ENCODE data around the gene SERF2. TPM values are rescaled to one million over a fixed set of nuclear protein-coding genes. Genes with fewer than 3 reads are reported as not detected.
A peak's percentile ranks its signal among the peaks of the same experiment; 100 is the strongest.

Gene SERF2
- total RNA-seq, 1 donor from 2014 or later, result 769 TPM

DNA sequence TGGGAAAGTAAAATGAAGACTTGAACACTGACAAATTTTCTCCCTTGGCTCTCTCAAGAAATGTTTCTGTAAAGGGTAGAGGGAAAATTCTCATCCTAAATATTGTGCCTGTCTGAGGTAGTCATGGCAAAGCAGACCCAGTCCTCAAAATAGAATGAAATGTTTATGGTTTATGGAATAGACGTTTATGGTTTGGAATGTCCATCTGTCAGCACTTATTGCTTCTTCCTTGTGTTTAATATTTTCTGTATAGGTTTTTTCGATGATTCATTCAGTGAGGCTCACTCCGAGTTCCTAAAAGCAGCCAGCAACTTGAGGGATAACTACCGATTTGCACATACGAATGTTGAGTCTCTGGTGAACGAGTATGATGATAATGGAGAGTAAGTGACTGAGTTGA, 29.3 kb upstream of the SERF2 start:
- Histone ChIP-seq H3K27me3 (no peaks in the 10 kb centered on the region), H3K27ac (no peak overlapping the region), H3K9me3 (no peaks in the 10 kb centered on the region), H3K4me3 (no peak overlapping the region), H3K36me3 (peaks cover 100% of the 10 kb centered on the region), H3K4me1 (no peaks in the 10 kb centered on the region)
- DNase-seq (no peak), ATAC-seq (no peak)
- TF ChIP-seq, protein P1, sequence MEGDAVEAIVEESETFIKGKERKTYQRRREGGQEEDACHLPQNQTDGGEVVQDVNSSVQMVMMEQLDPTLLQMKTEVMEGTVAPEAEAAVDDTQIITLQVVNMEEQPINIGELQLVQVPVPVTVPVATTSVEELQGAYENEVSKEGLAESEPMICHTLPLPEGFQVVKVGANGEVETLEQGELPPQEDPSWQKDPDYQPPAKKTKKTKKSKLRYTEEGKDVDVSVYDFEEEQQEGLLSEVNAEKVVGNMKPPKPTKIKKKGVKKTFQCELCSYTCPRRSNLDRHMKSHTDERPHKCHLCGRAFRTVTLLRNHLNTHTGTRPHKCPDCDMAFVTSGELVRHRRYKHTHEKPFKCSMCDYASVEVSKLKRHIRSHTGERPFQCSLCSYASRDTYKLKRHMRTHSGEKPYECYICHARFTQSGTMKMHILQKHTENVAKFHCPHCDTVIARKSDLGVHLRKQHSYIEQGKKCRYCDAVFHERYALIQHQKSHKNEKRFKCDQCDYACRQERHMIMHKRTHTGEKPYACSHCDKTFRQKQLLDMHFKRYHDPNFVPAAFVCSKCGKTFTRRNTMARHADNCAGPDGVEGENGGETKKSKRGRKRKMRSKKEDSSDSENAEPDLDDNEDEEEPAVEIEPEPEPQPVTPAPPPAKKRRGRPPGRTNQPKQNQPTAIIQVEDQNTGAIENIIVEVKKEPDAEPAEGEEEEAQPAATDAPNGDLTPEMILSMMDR (IDR thresholded peaks at IDR 0.05), result no peak
- intact Hi-C loops (cut with DNase I), result no loop called here

GRCh38 chr15:43763819-43764446, 28.2 kb upstream of the SERF2 start:
- DNase-seq, result no peak
- TF ChIP-seq, protein P1 (IDR thresholded peaks at IDR 0.05), result no peak
- Histone ChIP-seq H3K36me3 (peaks cover 100% of the 10 kb centered on the region), H3K27ac (no peak overlapping the region), H3K4me1 (no peaks in the 10 kb centered on the region), H3K9me3 (no peaks in the 10 kb centered on the region), H3K4me3 (no peak overlapping the region), H3K27me3 (no peaks in the 10 kb centered on the region)
- intact Hi-C loops (cut with DNase I), result no loop called here
- ATAC-seq, result no peak

DNA sequence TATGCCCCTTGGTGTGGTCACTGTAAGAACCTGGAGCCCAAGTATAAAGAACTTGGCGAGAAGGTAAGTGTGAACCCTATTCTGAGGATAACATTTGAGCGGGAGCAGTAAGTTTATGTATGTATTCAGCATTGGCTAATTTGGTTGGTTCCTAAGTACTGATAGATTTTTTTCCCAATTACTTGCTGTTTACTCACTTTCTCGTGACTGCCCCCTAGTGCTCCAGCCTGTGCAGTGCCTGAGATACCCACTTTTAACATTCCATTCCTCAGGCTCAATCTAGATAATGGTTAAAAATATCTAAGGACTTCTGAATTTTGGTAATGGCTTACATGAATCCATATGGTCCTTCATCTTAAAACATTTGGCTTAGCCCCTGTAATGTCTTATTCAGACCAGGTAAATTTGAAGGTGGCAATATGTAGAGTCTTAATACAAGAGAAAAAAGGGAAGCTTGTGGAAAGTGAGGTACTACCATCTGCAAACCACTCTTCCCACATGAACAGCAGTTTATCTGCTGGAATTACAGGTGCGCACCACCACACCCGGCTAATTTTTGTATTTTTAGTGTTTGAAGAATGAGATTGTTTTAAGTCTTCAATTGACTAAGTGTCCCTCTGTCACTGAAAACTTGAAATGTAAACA, 22.4 kb upstream of the SERF2 start:
- H3K27me3 ChIP-seq, result no peaks in the 10 kb centered on the region
- no peak overlapping the region for H3K27ac ChIP-seq
- H3K4me1 ChIP-seq, result no peaks in the 10 kb centered on the region
- TF ChIP-seq, protein P1 (IDR thresholded peaks at IDR 0.05), result peak; percentile 82
- ATAC-seq (peak; percentile 84), DNase-seq (peak; percentile 63)
- intact Hi-C loops (cut with DNase I), result no loop called here
- H3K36me3 ChIP-seq, result peaks cover 94% of the 10 kb centered on the region
- H3K9me3 ChIP-seq, result no peaks in the 10 kb centered on the region
- H3K4me3 ChIP-seq, result no peak overlapping the region

GRCh38 chr15:43771816-43772215, 20.3 kb upstream of the SERF2 start:
- Histone ChIP-seq H3K4me1 (no peaks in the 10 kb centered on the region), H3K36me3 (peaks cover 73% of the 10 kb centered on the region), H3K9me3 (no peaks in the 10 kb centered on the region), H3K27ac (no peak overlapping the region), H3K4me3 (no peak overlapping the region), H3K27me3 (no peaks in the 10 kb centered on the region)
- no peak for DNase-seq
- TF ChIP-seq, protein P1 (IDR thresholded peaks at IDR 0.05), result no peak
- intact Hi-C loops (cut with DNase I), result no loop called here
- peak; percentile 16 for ATAC-seq

DNA sequence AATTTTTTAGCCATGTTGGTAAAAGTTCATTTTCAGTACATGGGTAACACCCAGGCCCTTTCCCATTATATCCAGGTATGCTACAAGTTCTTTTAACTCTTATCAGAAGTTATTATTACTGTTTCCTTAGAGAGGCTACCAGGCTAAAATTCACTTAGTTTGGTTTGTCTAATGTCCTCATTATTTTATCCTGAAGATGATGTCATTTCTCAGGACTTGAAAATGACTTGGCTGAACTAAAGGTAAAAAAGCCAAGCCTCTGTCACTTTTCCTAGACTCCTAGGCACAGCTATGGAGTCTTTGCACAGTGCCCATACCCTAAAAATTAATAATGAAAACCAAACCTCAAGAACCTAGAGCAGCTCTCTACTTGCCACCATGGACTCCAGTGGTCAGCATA, 19.5 kb upstream of the SERF2 start:
- Histone ChIP-seq H3K4me1 (peaks cover 2% of the 10 kb centered on the region), H3K4me3 (no peak overlapping the region), H3K36me3 (peaks cover 65% of the 10 kb centered on the region), H3K27ac (no peak overlapping the region), H3K9me3 (no peaks in the 10 kb centered on the region), H3K27me3 (no peaks in the 10 kb centered on the region)
- ATAC-seq (no peak), DNase-seq (no peak)
- TF ChIP-seq, protein P1 (IDR thresholded peaks at IDR 0.05), result no peak
- intact Hi-C loops (cut with DNase I), result no loop called here
